Endothelial cell of umbilical vein (primary cell): ENCODE data around the gene NAMPT. TPM values are rescaled to one million over a fixed set of nuclear protein-coding genes. Genes with fewer than 3 reads are reported as not detected.
A peak's percentile ranks its signal among the peaks of the same experiment; 100 is the strongest.

Source experiments
- BruUV-seq: library from RNA; stranded (reverse); fragments of 400-500 nt; replicated peaks from 2 replicates; lab custom pipeline; 2021; lab: Mats Ljungman, UMichigan
- CTCF ChIA-PET: fragments of 300-600, 350-600 bp; sonication (Branson Sonifier 250); formaldehyde crosslinking; loops from one replicate; lab custom pipeline; 2021; ENCODE audit warnings: antibody characterized with exemption, inconsistent platforms; lab: Charles Lee
- POLR2A ChIA-PET: fragments of 300-600, 350-600 bp; sonication (Branson Sonifier 250); formaldehyde crosslinking; loops from one replicate; lab custom pipeline; 2021; ENCODE audit warnings: antibody characterized with exemption, inconsistent platforms; lab: Charles Lee
- DNase-seq: peaks from one replicate; pipeline ENCODE4 v3.0.0-alpha.2; 2011; ENCODE audit warnings: low read depth, low spot score
- FAIRE-seq: peaks from 2 replicates; lab custom pipeline; 2011; peaks lifted over from hg19 to GRCh38; lab: Jason Lieb, UNC
- H2AFZ ChIP-seq: 2 replicates; pipeline ENCODE4 v1.6.0; 2012; ENCODE audit warnings: low read depth, low read length, control low read depth, inconsistent platforms
- H3K27ac ChIP-seq: 2 replicates; pipeline ENCODE4 v1.5.1; 2011; ENCODE audit warnings: low read depth, mild to moderate bottlenecking, control low read depth, low read length, moderate library complexity; ENCODE audit not compliant: insufficient read depth
- H3K27me3 ChIP-seq, 2 experiments: 2 replicates each; pipeline versions ENCODE4 v1.6.0 to v1.6.1; 2011; ENCODE audit warnings: low read length in 2 of 2, mixed read lengths in 1 of 2; ENCODE audit not compliant: control insufficient read depth in 2 of 2, insufficient read depth in 2 of 2
- H3K36me3 ChIP-seq, 2 experiments: 2 replicates in 1 of 2; 3 replicates in 1 of 2; pipeline ENCODE4 v1.5.1; 2011; ENCODE audit warnings: low read length in 2 of 2, mild to moderate bottlenecking in 1 of 2, moderate library complexity in 1 of 2; ENCODE audit not compliant: control insufficient read depth in 2 of 2, insufficient read depth in 2 of 2; ENCODE audit errors: extremely low read depth in 1 of 2
- H3K4me1 ChIP-seq: 3 replicates; pipeline ENCODE4 v1.5.1; 2011; ENCODE audit warnings: mild to moderate bottlenecking, low read length; ENCODE audit not compliant: control insufficient read depth, insufficient read depth; ENCODE audit errors: extremely low read depth
- H3K4me2 ChIP-seq: 2 replicates; pipeline ENCODE4 v1.6.1; 2011; ENCODE audit warnings: low read length, control low read depth, mixed read lengths; ENCODE audit not compliant: insufficient read depth
- H3K4me3 ChIP-seq, 3 experiments: fragments of 200-600 bp in 1 of 3; sonication (generic), shearing (Covaris generic) in 1 of 3; replicated peaks in 1 of 3; 2 replicates each; pipeline ENCODE4 v1.5.1; 2011 to 2016; ENCODE audit warnings: control low read depth in 3 of 3, low read length in 3 of 3, mild to moderate bottlenecking in 2 of 3, inconsistent platforms in 1 of 3, low read depth in 1 of 3, moderate library complexity in 1 of 3; ENCODE audit not compliant: insufficient read depth in 1 of 3
- H3K79me2 ChIP-seq: 2 replicates; pipeline ENCODE4 v1.6.0; 2012; ENCODE audit warnings: low read length, inconsistent platforms; ENCODE audit not compliant: control insufficient read depth, insufficient read depth
- H3K9ac ChIP-seq: replicated peaks from 2 replicates; pipeline ENCODE3; 2011; ENCODE audit warnings: low read length, control low read depth; ENCODE audit not compliant: insufficient read depth; ENCODE audit errors: extremely low read depth
- H3K9me1 ChIP-seq: replicated peaks from 3 replicates; pipeline ENCODE4 v1.6.0; 2011; ENCODE audit warnings: mild to moderate bottlenecking, low read length; ENCODE audit not compliant: control insufficient read depth, insufficient read depth; ENCODE audit errors: extremely low read depth
- H3K9me3 ChIP-seq: replicated peaks from 2 replicates; pipeline ENCODE4 v1.5.1; 2012; ENCODE audit warnings: low read length, inconsistent platforms; ENCODE audit not compliant: control insufficient read depth, insufficient read depth
- H4K20me1 ChIP-seq: replicated peaks from 2 replicates; pipeline ENCODE3; 2011; ENCODE audit warnings: mild to moderate bottlenecking, low read length; ENCODE audit not compliant: control insufficient read depth, insufficient read depth; ENCODE audit errors: extremely low read depth
- CTCF ChIP-seq, 2 donors: IDR thresholded peaks; 1 replicate in 1 of 2; 2 replicates in 1 of 2; pipeline ENCODE4 v1.5.1; 2011; ENCODE audit warnings: low read length in 2 of 2, mild to moderate bottlenecking in 2 of 2, moderate library complexity in 2 of 2, control low read depth in 1 of 2, inconsistent platforms in 1 of 2, low read depth in 1 of 2; ENCODE audit not compliant: insufficient read depth in 1 of 2; ENCODE audit errors: extremely low read depth in 1 of 2
- EZH2 ChIP-seq: IDR thresholded peaks from 2 replicates; pipeline ENCODE4 v1.6.1; 2012; ENCODE audit warnings: borderline replicate concordance, low read depth, mild to moderate bottlenecking, moderate library complexity, low read length, inconsistent platforms; ENCODE audit not compliant: severe bottlenecking
- FOS ChIP-seq: IDR thresholded peaks from 2 replicates; pipeline ENCODE4 v1.6.1; 2011; ENCODE audit warnings: mild to moderate bottlenecking, low read length, moderate library complexity, borderline replicate concordance; ENCODE audit not compliant: insufficient read depth
- GATA2 ChIP-seq: IDR thresholded peaks from 2 replicates; pipeline ENCODE4 v1.7.0; 2011; ENCODE audit warnings: low read depth, mild to moderate bottlenecking, moderate library complexity, mixed read lengths, low read length; ENCODE audit not compliant: insufficient read length, insufficient read depth
- JUN ChIP-seq: IDR thresholded peaks from 2 replicates; pipeline ENCODE4 v1.6.1; 2011; ENCODE audit warnings: borderline replicate concordance, low read depth; ENCODE audit not compliant: insufficient read length, insufficient read depth
- MAX ChIP-seq: IDR thresholded peaks from 2 replicates; pipeline ENCODE4 v1.6.1; 2011; ENCODE audit not compliant: insufficient read depth, insufficient read length
- MYC ChIP-seq: IDR thresholded peaks from one replicate; pipeline ENCODE4 v1.6.1; 2011; ENCODE audit warnings: mild to moderate bottlenecking, low read depth, low read length
- POLR2A ChIP-seq: IDR thresholded peaks from 2 replicates; pipeline ENCODE4 v1.6.1; 2012; ENCODE audit warnings: low read depth, mild to moderate bottlenecking, control low read depth, low read length
- POLR2AphosphoS5 ChIP-seq: IDR thresholded peaks from 2 replicates; pipeline ENCODE4 v1.6.1; 2012; ENCODE audit warnings: low read depth, mild to moderate bottlenecking, control low read depth, low read length, moderate library complexity; ENCODE audit not compliant: insufficient read depth
- dilution Hi-C: fragments of 300-500 bp; cut with MboI; formaldehyde crosslinking; loops from one replicate; pipeline ENCODE4 v1.15.0; 2019; ENCODE audit warnings: low sequenced_read_pairs; ENCODE audit not compliant: extremely low pct_ligation_motif_present
- intact Hi-C: fragments of 100-400 bp; cut with micrococcal nuclease; formaldehyde crosslinking; loops from one replicate; pipeline ENCODE4 v1.10.0; 2022
- polyA plus RNA-seq, 4 experiments: library from polyadenylated mRNA; depleted of rRNA in 3 of 4; stranded (reverse) in 3 of 4; unstranded in 1 of 4; fragments of >200 nt; gene quantifications; 2 replicates each; pipeline versions ENCODE4 v1.2.1 to v1.2.3, GENCODE V29; 2011 to 2012; ENCODE audit warnings: missing spikeins in 1 of 4
- total RNA-seq: library from RNA; stranded (reverse); gene quantifications from 2 replicates; pipeline ENCODE4 v1.2.3, GENCODE V29; 2021

NAMPT gene
- total and polyA plus RNA-seq, 2 donors (not counting 3 experiments of a cell fraction or from before 2014, with no cell fraction given), result 17.5 to 133 TPM

GRCh38 chr7:106313966-106314365, 29.2 kb upstream of the NAMPT start:
- Histone ChIP-seq H3K9me3 (no peaks in the 10 kb centered on the region), H4K20me1 (no peaks in the 10 kb centered on the region), H3K79me2 (no peaks in the 10 kb centered on the region), H3K9ac (peak overlapping the region; percentile 21), H3K4me1 (peaks cover 15% of the 10 kb centered on the region), H2AFZ (peak overlapping the region; percentile 83), H3K4me2 (peak overlapping the region; percentile 79), H3K4me3 (no peak overlapping the region), H3K9me1 (no peaks in the 10 kb centered on the region), H3K27ac (peak overlapping the region; percentile 87), H3K27me3 (no peaks in the 10 kb centered on the region), H3K36me3 (no peaks in the 10 kb centered on the region)
- dilution Hi-C loops (no loop called here), intact Hi-C loops (no loop called here)
- FAIRE-seq (no peak), DNase-seq (no peak)
- no peak for TF ChIP-seq EZH2
- no peak for TF ChIP-seq MAX
- TF ChIP-seq CTCF (IDR thresholded peaks at IDR 0.05; ENCODE audit: extremely low read depth in 1 of 2, insufficient read depth in 1 of 2, low read depth in 1 of 2, low read length in 2 of 2), result no peak
- no peak for TF ChIP-seq MYC
- no peak for TF ChIP-seq POLR2A
- TF ChIP-seq JUN, result no peak
- TF ChIP-seq POLR2AphosphoS5, result no peak
- TF ChIP-seq FOS, result no peak
- TF ChIP-seq GATA2, result no peak
- BruUV-seq, result TSS peak; percentile 83
- CTCF ChIA-PET, result interaction anchor here (1.4 to 1.7 kb wide), 2 partner anchors 146 to 148 kb away, joined by 5 to 7 read pairs; no protein-coding TSS in a partner anchor
- POLR2A ChIA-PET, result interaction anchor here (0.6 kb wide), 1 partner anchor 43 kb away, joined by 3 read pairs; no protein-coding TSS in a partner anchor
